DOHH2 (cell line): Measurements from ENCODE around the gene EPHB1.

Experiments
- H3F3A ChIP-seq: fragments of 200-600 bp; sonication (generic), shearing (Covaris generic); 2 replicates; pipeline ENCODE4 v1.6.0; 2016; ENCODE audit warnings: antibody characterized with exemption, mild to moderate bottlenecking; ENCODE audit not compliant: control insufficient read depth, insufficient read depth
- H3K27ac ChIP-seq: fragments of 200-600 bp; sonication (generic); 2 replicates; pipeline ENCODE4 v1.5.1; 2014; ENCODE audit warnings: low read depth, mild to moderate bottlenecking, low read length, moderate library complexity
- H3K27me3 ChIP-seq: fragments of 200-600 bp; sonication (generic); 2 replicates; pipeline ENCODE4 v1.6.1; 2014; ENCODE audit warnings: mild to moderate bottlenecking, low read length, mixed read lengths; ENCODE audit not compliant: control insufficient read depth
- H3K36me3 ChIP-seq: fragments of 200-600 bp; sonication (generic); 2 replicates; pipeline ENCODE4 v1.6.1; 2014; ENCODE audit warnings: mild to moderate bottlenecking, low read length, moderate library complexity, mixed read lengths; ENCODE audit not compliant: control insufficient read depth
- H3K4me1 ChIP-seq: fragments of 200-600 bp; sonication (generic); 2 replicates; pipeline ENCODE4 v1.6.1; 2014; ENCODE audit warnings: mild to moderate bottlenecking, low read length, mixed read lengths; ENCODE audit not compliant: control insufficient read depth
- H3K4me2 ChIP-seq: fragments of 200-600 bp; sonication (generic); 2 replicates; pipeline ENCODE4 v1.6.0; 2014; ENCODE audit warnings: mild to moderate bottlenecking, low read length, moderate library complexity
- H3K4me3 ChIP-seq: fragments of 200-600 bp; sonication (generic); 2 replicates; pipeline ENCODE4 v1.5.1; 2014; ENCODE audit warnings: mild to moderate bottlenecking, low read length, mixed read lengths
- H3K79me2 ChIP-seq: fragments of 200-600 bp; sonication (generic); 2 replicates; pipeline ENCODE4 v1.6.1; 2014; ENCODE audit warnings: mild to moderate bottlenecking, low read length, mixed read lengths; ENCODE audit not compliant: control insufficient read depth
- H3K9me2 ChIP-seq: fragments of 200-600 bp; sonication (generic); replicated peaks from 2 replicates; pipeline ENCODE4 v1.6.1; 2014; ENCODE audit warnings: mild to moderate bottlenecking, low read length, mixed read lengths; ENCODE audit not compliant: control insufficient read depth
- H3K9me3 ChIP-seq: fragments of 200-600 bp; sonication (generic); 2 replicates; pipeline ENCODE4 v1.6.1; 2014; ENCODE audit warnings: antibody characterized with exemption, low read length, mixed read lengths; ENCODE audit not compliant: control insufficient read depth, insufficient read depth
- H4K20me1 ChIP-seq: fragments of 200-600 bp; sonication (generic); 2 replicates; pipeline ENCODE4 v1.6.0; 2014; ENCODE audit warnings: low read depth, mild to moderate bottlenecking, antibody characterized with exemption, low read length, moderate library complexity; ENCODE audit not compliant: control insufficient read depth, insufficient read depth
- EZH2phosphoT487 ChIP-seq: fragments of 200-600 bp; sonication (generic); IDR thresholded peaks from 2 replicates; pipeline ENCODE4 v1.6.1; 2017; ENCODE audit warnings: borderline replicate concordance, mild to moderate bottlenecking, antibody characterized with exemption, low read length, moderate library complexity, mixed read lengths
- TF ChIP-seq, protein P1 (sequence below): fragments of 200-600 bp; sonication (generic); IDR thresholded peaks from one replicate; pipeline ENCODE4 v1.5.1; 2014; ENCODE audit warnings: antibody characterized with exemption, mild to moderate bottlenecking, low read depth, low read length; ENCODE audit not compliant: poor library complexity, severe bottlenecking

The EPHB1 gene

DNA sequence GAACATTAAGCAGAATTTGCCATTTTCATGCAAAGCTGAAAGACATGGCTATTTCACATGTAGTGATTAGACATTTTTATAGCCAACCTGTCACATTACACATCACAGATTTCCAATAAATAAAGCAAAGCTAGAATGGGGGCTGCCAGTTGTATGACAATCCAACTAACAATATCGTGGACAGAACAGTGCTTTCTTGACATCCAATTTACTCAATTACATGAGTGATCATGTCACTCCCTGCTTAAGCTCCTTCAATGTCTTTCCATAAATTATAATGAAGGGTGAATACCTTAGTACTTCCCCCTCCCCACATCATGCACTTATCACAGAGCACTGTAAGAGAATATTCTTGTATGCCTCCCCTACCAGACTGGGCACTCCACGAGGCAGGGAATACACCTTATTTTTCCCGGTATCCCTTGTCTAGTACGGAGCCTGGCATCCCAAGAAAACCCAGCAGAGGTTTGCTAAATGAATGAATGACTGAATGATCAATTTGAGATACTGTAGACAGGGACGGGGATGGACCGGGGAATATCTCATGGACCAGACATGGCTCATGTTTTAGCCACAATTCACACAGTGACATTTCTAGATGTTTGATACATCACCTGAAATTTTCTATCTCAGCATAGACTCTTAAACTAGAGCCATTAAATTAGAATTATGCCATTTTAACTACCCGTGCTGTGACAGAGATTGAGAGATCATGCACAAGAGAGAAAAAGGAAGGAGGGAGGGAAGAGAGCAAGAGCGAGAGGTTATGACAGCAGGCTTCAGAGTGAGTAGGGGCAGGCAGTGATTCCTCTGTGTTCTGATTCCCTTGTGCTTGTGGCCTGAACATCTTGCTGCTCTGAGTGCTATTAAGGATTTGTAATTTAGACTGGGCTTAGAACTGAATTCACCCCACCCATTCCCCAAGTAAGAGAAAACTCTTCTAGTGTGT is 77.7 kb downstream of the EPHB1 start:
- Histone ChIP-seq H3K36me3 (no peaks in the 10 kb centered on the region), H3F3A (no peaks in the 10 kb centered on the region), H3K79me2 (no peaks in the 10 kb centered on the region), H3K27me3 (no peaks in the 10 kb centered on the region), H3K27ac (no peak overlapping the region), H3K4me2 (no peak overlapping the region), H3K9me2 (no peaks in the 10 kb centered on the region), H3K4me1 (no peaks in the 10 kb centered on the region), H4K20me1 (no peaks in the 10 kb centered on the region), H3K9me3 (no peaks in the 10 kb centered on the region), H3K4me3 (no peak overlapping the region)
- no peak for TF ChIP-seq EZH2phosphoT487
- TF ChIP-seq, protein P1, sequence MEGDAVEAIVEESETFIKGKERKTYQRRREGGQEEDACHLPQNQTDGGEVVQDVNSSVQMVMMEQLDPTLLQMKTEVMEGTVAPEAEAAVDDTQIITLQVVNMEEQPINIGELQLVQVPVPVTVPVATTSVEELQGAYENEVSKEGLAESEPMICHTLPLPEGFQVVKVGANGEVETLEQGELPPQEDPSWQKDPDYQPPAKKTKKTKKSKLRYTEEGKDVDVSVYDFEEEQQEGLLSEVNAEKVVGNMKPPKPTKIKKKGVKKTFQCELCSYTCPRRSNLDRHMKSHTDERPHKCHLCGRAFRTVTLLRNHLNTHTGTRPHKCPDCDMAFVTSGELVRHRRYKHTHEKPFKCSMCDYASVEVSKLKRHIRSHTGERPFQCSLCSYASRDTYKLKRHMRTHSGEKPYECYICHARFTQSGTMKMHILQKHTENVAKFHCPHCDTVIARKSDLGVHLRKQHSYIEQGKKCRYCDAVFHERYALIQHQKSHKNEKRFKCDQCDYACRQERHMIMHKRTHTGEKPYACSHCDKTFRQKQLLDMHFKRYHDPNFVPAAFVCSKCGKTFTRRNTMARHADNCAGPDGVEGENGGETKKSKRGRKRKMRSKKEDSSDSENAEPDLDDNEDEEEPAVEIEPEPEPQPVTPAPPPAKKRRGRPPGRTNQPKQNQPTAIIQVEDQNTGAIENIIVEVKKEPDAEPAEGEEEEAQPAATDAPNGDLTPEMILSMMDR = no peak

DNA sequence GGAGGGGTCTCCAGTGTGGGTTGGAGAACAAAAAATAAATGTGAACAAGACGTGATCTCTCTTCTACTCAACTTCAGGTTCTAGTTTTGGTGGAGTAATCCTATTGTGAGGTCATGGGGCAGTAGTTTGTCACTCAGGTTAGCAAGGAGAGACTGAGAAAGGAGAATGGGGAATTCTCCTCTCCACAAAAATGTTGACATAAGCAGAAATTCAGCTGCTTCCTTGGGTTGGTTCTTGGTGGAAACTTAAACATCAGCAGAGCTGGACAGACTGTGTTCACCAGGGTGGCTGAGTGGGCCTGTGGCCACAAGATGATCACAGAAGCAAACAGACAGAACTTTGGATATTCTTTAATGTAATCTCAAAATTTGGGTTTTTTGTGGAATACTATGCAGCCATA is 78.7 kb downstream of the EPHB1 start:
- H3K4me2 ChIP-seq = no peak overlapping the region
- H3K79me2 ChIP-seq = no peaks in the 10 kb centered on the region

DNA sequence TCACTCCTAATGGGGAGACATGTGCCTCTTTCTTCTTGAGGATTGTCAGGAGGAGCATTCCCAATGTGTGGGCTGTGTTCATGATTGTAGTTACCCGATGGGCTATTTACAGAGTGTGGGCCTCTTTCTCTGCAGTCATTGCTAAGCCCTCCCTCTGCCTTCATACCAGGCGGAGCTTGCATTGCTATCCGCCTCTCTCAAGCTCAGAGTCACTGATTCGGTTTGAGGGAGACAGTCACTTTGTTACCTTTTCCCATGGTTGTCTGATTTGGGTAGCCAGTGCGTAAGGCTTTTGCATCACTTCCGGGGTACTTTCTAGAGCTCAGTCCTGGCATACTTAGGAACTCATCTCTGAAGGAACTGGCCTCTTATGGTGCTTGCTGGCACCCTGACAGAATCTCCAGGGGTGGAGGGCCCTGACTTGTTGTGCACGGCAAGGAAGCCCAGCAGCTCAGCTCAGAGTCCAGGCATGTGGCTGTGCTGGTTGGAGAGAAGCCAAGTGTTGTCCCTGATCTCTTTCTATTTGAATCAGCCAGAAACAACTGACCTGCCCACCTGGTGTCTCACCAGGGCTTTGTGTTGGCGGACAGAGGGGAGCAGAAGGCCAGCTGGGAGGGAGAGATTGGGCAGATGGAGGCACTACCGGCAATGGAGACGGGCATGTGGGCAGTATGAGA is 79.8 kb downstream of the EPHB1 start:
- Histone ChIP-seq H3K4me3 (no peak overlapping the region), H3K9me3 (no peaks in the 10 kb centered on the region), H3F3A (no peaks in the 10 kb centered on the region), H3K27me3 (no peaks in the 10 kb centered on the region), H3K9me2 (no peaks in the 10 kb centered on the region), H4K20me1 (no peaks in the 10 kb centered on the region), H3K79me2 (no peaks in the 10 kb centered on the region), H3K4me1 (no peaks in the 10 kb centered on the region), H3K4me2 (no peak overlapping the region), H3K27ac (no peak overlapping the region), H3K36me3 (no peaks in the 10 kb centered on the region)
- no peak for TF ChIP-seq EZH2phosphoT487
- TF ChIP-seq, protein P1 = no peak

More for the DNA sequence above, 78.7 kb downstream of the EPHB1 start:
- no peak overlapping the region for H3K4me3 ChIP-seq
- no peaks in the 10 kb centered on the region for H3K9me2 ChIP-seq
- no peaks in the 10 kb centered on the region for H3F3A ChIP-seq
- no peaks in the 10 kb centered on the region for H4K20me1 ChIP-seq
- H3K27ac ChIP-seq = no peak overlapping the region
- no peaks in the 10 kb centered on the region for H3K9me3 ChIP-seq
- no peak for TF ChIP-seq EZH2phosphoT487
- TF ChIP-seq, protein P1 = no peak
- H3K36me3 ChIP-seq = no peaks in the 10 kb centered on the region
- no peaks in the 10 kb centered on the region for H3K4me1 ChIP-seq
- no peaks in the 10 kb centered on the region for H3K27me3 ChIP-seq
